Stimulated activated CD4-positive, alpha-beta T cell treated with anti-CD3 and anti-CD28 coated beads, Interleukin-12 subunit alpha, Interleukin-12 subunit beta, amount 100 ng/mL, for 24 hours (primary cell): ENCODE data around the gene KIAA1143.

Experiments
- DNase-seq, 2 experiments: peaks; one replicate each; pipeline ENCODE4 v3.0.0-alpha.2; 2020; ENCODE audit warnings: low read depth in 2 of 2

The KIAA1143 gene

DNA sequence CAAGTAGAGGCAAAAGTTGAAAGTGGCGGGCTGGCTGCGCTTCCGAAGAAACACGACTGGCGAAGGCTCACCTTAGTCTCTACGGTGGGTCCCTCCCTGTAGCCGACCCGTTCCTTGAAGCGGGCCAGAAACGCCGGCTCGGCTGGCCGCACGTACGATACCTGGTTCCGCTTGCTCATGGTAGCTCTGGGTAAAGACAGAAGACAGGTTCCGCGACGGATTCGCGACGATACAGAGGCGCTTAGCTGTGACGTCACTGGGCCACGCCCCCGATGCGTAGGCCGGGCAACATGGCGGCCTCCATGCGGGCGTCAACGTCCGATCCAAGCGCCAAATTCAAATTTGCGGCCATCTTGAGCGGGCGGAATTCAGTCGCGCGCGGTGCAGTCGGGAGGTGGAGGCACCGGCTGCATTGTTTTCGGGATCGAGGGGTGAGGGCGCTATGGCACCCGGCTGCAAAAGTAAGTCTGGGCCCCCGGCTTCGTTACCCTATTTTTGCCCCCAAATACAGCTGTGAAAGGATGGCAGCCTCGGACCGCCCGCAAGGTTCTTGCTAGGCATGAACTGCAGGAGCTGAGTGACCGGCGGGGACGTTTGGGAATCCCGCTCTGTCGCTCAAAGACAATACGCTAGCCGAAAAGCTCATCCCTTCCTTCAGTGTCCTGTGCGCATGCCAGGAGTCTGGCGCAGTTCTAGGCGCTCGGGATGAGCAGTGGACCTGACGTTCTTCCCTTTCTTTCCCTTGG, at the start of gene KIAA1143, which contains the start of gene KIF15:
Gene KIAA1143 (minus strand): TSS at position 196 of the 746 bp plus-strand sequence. CDS start 17 bp downstream, at position 179.
Gene KIF15 (plus strand): TSS at position 371 of the 746 bp plus-strand sequence. CDS start 72 bp downstream, at position 443.
- DNase-seq = peak; percentile 97 to 98

DNA sequence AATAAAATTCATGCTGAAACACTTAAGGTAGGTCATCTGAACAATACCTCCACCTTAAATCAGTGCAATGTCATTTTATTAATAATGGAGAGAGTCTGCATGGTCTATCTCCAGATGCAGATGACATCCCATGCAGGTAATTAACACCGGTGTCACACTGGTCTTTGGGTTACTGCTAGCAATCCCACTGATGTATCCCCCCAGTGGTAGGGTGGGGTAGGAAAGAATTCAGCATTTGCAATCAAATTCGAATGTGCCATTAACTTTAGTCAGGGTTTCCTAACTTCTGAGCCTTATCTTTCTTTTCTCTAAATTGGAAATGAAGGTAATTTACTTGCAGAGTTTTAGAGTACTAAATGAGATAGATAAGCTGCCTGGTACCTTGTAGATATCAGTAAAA, 44.5 kb upstream of the KIAA1143 start:
- no peak for DNase-seq

DNA sequence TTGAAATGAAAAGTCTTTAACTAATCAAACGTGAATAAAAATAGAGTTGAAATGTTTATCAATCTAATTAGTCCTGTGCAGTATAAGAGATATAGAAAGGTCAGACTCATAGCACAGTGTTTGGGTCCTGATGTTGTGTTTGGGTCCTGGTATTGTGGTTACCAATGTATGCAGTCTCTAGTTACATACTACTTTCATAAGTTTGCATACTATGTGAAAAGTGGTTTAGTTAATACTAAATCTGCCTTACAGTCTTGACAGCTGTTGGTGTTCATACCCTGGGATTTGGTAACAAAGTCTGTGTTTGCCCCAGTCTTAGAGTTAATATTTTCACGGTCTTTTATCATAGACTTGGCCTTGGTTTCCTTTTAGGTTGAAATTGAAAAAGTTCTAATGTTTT, 41.9 kb upstream of the KIAA1143 start:
- DNase-seq = no peak

DNA sequence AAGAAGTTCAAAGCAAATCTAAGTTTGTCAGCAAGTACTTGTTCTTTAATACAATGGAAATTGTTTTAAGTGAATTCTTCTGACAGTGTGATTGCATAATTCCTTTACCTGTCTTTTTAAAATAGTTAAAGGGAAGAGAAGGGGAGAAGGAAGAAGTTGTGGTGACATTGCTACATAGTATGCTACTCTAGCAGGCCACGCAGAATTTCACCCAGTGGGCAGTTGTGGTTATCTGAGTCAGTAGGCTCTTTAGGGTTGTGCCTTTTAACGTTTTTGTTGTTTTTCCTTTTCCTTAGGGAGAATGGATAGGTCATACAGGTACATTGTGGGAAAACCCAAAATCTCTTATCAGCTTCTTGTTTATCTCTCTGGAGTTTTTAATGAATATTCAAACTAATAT, 40.6 kb upstream of the KIAA1143 start:
- no peak for DNase-seq

DNA sequence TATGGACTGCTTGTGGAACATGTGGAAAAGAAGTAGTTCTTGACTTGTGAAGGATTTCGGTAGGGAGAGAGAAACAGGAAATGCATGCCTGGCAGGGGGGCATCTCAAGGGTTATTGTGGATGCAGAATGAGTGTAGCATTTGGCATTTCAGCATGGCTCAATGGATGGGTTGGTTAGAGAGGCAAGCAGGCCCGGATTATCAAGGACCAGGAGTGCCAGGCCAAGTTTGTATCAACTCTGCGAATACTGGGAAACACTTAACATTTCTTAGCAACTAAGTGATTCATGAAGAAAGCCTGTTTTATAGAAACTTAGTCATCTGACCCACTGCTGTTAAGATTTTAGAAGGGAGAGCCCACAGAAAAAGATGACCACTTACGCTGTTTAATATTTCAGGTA, 33.8 kb upstream of the KIAA1143 start:
- no peak for DNase-seq

DNA sequence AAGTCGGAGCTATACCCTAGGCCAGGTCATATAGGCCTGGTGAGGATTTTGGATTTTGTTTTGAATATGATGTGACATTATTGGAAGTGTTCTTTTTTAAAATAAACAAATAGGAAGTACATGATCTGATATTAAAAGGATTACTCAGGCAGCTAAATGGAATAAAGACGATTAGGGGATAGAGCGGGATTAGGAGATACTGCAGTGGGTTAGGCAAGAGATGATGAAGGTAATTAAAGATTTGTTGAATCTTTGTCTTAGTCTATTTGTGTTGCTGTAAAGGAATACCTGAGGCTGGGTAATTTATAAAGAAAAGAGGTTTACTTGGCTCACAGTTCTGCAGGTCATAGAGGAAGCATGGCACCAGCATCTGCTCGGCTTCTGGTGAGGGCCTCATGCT, 21.5 kb upstream of the KIAA1143 start:
- no peak for DNase-seq

DNA sequence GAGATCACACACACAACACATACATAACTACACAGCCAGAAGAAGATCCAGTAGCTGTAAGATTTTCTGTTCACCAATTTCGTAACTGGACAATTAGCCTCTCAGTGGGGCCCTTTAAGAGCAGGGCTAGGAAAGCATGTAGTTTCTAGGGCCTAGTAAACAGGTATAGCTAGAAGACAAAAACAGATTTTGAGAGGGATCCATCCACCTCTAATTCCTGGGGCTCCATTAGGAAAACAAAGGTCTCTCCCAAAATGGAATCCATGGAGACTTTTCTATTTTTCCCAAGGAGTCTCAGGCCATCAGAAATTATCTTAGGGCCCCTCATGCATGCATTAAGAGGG, 10.7 kb upstream of the KIAA1143 start:
- no peak for DNase-seq

DNA sequence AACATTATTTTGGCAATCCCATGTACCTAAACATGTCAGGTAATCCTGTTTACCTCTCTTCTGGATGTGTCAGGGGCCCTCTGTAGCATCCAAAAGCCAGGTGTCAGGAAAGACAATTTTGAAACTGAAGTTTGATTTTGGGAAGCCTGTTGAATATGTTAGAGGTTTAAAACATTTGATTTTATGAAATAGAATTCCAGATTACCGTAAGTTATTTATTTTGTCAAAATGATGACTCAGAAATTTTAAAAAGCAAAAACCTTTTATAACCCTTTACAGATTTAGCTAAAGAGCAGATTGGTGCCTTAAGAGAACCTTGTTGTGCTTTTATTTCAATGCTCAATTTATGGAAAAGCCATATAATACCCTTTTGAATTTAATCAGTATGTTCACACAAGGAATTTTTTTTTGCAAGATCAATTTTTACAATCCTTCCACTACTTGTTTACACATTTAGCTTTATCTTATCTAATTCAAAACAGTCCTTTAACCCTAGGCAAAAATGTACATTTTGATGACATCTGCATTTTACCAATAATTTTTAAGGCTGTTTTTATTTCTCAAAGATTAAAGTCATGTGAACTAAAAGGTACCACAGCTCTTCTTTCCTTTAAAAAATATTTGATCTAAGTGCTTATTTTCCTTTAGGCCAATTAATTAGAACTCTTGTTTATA, 10.1 kb upstream of the KIAA1143 start:
- no peak for DNase-seq

DNA sequence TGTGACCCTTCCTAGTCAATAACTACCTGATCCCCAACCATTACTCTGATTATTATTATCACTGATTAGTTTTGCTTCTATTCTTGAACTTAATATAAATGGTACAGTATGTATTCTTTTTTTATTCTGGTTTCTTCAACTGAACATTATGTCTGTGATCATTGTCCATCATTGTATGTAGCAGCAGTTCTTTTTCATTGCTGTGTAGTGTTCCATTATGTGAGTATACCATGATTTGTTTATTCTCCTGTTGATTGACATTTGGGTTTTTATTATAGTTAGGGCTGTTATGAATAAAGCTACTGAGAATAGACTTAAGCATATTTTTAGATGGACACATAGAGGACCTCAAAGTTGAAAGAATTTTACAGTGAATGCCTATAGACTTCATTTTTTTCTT, 2.8 kb upstream of the KIAA1143 start:
- no peak for DNase-seq

DNA sequence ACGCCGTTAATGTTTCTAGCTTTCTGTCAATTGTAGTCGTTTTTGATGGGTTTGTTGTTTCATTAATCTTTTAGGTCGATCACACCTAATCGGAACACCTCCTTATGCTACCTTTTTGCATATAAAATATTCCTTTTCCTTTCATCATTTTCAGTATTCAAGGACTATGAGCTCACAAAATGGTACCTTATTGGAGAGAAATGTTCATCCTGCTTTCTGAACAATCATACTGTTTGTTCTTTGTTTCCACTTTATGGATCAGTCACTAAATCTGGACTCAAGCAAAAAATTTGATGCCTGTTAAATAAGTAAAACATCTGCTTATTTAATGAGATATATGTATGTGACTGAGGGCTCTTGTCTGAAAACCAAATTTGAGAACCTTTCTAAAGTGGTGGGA, 1.3 kb upstream of the KIAA1143 start:
- no peak for DNase-seq

DNA sequence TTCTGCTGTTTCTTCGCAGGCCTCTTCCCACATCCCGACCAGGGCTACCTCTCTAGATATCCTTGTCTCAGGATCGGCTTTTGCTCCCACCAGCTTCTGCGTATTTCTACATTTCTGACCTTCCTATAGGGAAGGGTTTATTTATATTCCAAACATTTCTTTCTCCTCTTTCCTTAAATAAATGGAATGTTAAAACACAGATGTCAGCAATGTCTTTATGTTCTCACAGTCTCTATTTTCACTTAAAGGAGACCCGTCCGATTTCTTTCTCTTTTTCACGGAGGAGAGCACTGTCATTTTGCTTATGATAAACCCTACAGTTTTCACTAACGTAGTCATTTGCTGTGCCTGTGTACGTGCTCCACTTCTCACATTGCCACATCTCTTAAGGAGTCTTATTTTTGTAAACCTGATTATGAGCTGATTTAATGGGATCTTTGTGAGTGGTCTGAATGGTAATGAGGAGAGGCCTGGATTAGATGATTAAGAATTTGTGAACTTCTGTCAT, 805 bp upstream of the KIAA1143 start:
- no peak for DNase-seq

DNA sequence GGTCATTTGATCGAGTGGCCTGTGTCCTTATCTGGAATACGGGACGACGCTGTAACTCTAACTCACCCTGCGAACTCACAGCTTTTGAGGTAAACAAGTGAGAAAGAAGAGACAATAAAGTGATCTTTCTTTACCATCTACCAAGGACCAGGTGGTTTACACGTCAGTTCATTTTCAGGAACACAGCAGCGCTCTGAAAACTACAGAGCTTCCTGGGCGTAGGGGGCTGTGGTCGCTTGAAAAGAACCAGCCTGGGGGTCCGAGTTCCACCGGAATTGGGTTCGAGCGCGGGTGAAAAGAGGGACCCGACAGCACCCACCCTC, 357 bp downstream of the KIAA1143 start:
- DNase-seq = no peak

DNA sequence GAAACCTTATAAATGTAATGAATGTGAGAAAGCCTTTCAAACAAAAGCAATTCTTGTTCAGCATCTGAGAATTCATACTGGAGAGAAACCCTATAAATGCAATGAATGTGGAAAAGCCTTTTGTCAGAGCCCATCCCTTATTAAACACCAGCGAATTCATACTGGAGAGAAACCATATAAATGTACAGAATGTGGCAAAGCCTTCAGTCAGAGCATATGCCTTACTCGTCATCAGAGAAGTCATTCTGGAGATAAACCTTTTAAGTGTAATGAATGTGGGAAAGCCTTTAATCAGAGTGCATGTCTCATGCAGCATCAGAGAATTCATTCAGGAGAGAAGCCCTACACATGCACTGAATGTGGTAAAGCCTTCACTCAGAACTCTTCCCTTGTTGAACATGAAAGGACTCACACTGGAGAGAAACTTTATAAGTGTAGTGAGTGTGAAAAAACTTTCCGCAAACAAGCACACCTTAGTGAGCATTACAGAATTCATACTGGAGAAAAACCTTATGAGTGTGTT, 26.7 kb downstream of the KIAA1143 start:
- DNase-seq = no peak

DNA sequence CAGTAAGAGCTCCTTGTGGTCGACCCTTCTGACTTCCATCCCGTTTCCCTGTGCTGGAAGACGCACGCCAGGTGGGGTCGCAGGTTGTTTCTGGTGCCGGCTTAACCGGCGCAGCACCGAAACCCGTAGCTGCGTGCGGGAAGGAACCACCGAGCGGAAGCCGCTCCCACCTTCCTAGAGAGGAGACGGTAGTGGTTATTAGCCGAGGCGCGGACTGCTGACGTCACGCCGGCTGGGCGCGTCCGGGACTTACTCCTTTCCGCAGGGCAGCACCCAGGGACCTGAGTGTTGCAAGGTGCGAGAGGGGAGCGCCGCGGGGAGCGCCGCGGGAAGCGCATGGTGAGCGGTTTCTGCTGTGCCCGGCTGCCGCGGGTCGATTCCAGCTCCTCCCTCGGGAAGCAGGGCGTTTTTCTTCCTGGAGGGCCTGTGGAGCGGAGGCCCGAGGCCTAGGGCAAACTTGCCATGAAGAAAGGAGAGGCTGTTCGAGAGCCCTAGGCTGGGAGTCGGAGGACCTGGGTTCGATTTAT, 32.0 kb downstream of the KIAA1143 start, which contains the start of gene ZNF501:
Gene ZNF501 (plus strand): TSS at position 252 of the 527 bp plus-strand sequence. CDS start 4,787 bp downstream, outside the sequence.
- DNase-seq = peak; percentile 81 to 82

DNA sequence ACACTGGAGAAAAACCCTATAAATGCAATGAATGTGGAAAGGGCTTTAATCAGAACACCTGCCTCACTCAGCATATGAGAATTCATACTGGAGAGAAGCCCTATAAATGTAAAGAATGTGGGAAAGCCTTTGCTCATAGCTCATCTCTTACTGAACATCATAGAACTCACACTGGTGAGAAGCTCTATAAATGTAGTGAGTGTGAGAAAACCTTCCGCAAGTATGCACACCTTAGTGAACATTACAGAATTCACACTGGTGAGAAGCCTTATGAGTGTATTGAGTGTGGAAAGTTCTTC, 39.4 kb downstream of the KIAA1143 start:
- DNase-seq = no peak

DNA sequence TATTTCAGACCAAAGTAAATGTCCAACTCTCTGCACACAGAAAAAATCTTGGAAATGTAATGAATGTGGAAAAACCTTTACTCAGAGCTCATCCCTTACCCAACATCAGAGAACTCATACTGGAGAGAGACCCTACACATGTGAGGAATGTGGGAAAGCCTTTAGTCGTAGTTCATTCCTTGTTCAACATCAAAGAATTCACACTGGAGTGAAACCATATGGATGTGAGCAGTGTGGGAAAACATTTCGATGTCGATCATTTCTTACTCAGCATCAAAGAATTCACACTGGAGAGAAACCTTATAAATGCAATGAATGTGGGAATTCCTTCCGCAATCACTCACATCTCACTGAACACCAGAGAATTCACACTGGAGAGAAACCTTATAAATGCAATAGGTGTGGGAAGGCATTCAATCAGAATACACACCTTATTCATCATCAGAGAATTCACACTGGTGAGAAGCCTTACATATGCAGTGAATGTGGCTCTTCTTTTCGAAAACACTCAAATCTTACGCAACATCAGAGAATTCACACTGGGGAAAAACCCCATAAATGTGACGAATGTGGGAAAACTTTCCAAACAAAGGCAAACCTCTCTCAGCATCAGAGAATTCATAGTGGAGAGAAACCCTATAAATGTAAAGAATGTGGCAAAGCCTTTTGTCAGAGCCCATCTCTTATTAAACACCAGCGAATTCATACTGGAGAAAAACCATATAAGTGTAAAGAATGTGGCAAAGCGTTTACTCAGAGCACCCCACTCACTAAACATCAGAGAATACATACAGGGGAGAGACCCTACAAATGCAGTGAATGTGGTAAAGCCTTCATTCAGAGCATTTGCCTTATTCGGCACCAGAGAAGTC, 40.0 kb downstream of the KIAA1143 start:
- DNase-seq = no peak

DNA sequence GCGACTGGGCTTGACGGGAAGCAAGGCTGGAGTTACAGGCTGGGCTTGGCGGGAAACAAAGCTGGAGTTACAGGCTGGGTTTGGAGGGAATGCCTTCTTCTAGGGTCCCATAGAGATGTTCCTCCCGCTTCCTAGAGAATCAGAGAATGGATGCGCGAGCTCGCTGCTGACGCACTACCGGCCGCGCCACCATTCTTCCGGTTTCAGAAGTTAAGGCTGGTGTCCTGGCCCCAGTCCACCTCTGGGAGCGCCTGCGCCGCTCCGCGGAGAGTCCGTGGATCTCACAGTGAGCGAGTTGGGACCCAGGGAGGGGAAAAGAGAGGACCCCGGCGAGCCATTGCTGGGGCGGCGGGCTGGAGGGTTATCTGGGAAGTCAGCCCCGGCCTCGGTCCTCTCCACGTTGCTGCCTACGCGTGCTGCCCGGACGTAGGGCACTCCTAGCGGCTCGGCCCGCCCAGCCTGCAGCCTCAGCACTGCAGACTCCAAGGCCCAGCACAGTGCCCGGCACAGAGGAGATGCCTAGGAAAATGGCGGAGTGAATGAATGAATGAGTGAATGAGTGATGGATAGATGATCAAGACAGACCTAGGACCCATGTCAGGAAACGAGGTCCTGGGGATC, 48.9 kb downstream of the KIAA1143 start, which contains the start of gene ZNF502:
Gene ZNF502 (plus strand): TSS at position 206 of the 621 bp plus-strand sequence. CDS start 7,602 bp downstream, outside the sequence.
- peak; percentile 44 to 55 for DNase-seq
